Ovary (tissue), 3 donors: ENCODE data around the gene ZBTB2.

Experiments
- CTCF ChIP-seq, 3 donors: fragments of 450-650 bp in 2 of 3; fragments of 200-600 bp in 1 of 3; IDR thresholded peaks; one replicate each; pipeline versions ENCODE4 v1.5.1 to v1.8.0; 2016 to 2022; ENCODE audit warnings: antibody characterized with exemption in 3 of 3, mild to moderate bottlenecking in 1 of 3
- EP300 ChIP-seq: sonication (generic); formaldehyde crosslinking; IDR thresholded peaks from one replicate; pipeline ENCODE4 v1.6.1; 2017; ENCODE audit warnings: antibody characterized with exemption
- POLR2A ChIP-seq: fragments of 450-650 bp; IDR thresholded peaks from one replicate; pipeline ENCODE4 v1.6.1; 2017; ENCODE audit warnings: antibody characterized with exemption, mild to moderate bottlenecking, moderate library complexity
- donor health status: DM: no; HTN: no; CAD: no.

DNA sequence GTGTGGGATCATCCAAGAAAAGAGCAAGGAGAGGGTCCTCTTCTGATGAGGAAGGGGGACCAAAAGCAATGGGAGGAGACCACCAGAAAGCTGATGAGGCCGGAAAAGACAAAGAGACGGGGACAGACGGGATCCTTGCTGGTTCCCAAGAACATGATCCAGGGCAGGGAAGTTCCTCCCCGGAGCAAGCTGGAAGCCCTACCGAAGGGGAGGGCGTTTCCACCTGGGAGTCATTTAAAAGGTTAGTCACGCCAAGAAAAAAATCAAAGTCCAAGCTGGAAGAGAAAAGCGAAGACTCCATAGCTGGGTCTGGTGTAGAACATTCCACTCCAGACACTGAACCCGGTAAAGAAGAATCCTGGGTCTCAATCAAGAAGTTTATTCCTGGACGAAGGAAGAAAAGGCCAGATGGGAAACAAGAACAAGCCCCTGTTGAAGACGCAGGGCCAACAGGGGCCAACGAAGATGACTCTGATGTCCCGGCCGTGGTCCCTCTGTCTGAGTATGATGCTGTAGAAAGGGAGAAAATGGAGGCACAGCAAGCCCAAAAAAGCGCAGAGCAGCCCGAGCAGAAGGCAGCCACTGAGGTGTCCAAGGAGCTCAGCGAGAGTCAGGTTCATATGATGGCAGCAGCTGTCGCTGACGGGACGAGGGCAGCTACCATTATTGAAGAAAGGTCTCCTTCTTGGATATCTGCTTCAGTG, 40.8 kb downstream of the ZBTB2 start:
- no peak for TF ChIP-seq CTCF (IDR thresholded peaks at IDR 0.05)
- no peak for TF ChIP-seq POLR2A
- TF ChIP-seq EP300, result no peak
